Measurements from ENCODE around the gene TFDP2.
"Not testable (repeated sequence)": the region's sequence is repeated elsewhere in the genome, so short reads cannot be mapped to it uniquely, and the experiment has no call there.

The TFDP2 gene

DNA sequence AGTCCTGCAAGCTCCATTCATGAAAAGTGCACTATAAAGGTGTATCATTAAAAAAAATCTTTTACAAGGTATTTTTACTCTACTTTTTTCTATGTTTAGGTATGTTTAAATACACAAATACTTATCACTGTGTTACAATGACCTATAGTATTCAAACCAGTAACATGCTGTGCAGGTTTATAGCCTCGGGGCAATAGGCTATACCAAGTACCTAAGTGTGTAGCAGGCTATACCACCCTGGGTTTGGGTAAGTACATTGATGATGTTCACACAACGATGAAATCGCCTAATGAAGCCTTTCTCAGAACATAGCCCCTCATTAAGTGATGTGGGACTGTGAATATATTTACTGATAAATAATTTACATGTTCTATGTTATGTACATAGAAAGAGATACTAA is 168.3 kb downstream of the TFDP2 start:
- no peak overlapping the region for H3K4me3 ChIP-seq (ENCODE audit: low read depth, low read length)
- H3K36me3 ChIP-seq (ENCODE audit: control insufficient read depth, insufficient read depth, low read length) = no peaks in the 10 kb centered on the region
- H3K4me2 ChIP-seq (ENCODE audit: low read length) = no peak overlapping the region
- no peak overlapping the region for H3K27ac ChIP-seq
- no peaks in the 10 kb centered on the region for H3K9me3 ChIP-seq (ENCODE audit: control insufficient read depth, low read length)
- TF ChIP-seq, protein P1, sequence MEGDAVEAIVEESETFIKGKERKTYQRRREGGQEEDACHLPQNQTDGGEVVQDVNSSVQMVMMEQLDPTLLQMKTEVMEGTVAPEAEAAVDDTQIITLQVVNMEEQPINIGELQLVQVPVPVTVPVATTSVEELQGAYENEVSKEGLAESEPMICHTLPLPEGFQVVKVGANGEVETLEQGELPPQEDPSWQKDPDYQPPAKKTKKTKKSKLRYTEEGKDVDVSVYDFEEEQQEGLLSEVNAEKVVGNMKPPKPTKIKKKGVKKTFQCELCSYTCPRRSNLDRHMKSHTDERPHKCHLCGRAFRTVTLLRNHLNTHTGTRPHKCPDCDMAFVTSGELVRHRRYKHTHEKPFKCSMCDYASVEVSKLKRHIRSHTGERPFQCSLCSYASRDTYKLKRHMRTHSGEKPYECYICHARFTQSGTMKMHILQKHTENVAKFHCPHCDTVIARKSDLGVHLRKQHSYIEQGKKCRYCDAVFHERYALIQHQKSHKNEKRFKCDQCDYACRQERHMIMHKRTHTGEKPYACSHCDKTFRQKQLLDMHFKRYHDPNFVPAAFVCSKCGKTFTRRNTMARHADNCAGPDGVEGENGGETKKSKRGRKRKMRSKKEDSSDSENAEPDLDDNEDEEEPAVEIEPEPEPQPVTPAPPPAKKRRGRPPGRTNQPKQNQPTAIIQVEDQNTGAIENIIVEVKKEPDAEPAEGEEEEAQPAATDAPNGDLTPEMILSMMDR (IDR thresholded peaks at IDR 0.05) = no peak
- no peaks in the 10 kb centered on the region for H3K27me3 ChIP-seq (ENCODE audit: control insufficient read depth, insufficient read depth, low read length)
- no peak overlapping the region for H2AFZ ChIP-seq
- no peaks in the 10 kb centered on the region for H3K79me2 ChIP-seq
- H3K4me1 ChIP-seq = no peaks in the 10 kb centered on the region
- H3K9ac ChIP-seq = no peak overlapping the region

DNA sequence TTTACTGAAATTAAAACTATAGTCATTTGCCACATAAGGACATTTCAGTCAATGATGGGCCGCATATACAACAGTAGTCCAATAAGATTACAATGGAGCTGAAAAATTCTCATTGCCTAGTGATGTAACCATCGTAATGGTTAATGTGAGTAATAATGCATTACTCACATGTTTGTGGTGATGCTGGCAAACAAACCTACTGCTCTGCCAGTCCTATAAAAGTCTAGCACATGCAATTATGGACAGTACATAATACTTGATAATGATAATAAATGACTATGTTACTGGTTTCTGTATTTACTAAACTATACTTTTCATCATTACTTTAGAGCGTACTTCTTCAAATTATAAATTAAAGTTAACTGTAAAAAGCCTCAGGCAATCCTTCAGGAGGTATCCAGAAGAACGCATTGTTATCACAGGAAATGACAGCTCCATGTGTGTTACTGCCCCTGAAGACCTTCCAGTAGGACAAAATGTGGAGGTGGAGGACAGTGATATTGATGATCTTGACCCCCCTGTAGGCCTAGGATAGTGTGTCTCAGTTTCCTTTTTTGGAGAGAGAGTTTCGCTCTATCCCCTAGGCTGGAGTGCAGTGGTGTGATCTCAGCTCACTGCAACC is 170.2 kb downstream of the TFDP2 start:
- Histone ChIP-seq H3K27me3 (ENCODE audit: control insufficient read depth, insufficient read depth, low read length) (no peaks in the 10 kb centered on the region), H3K4me3 (ENCODE audit: low read depth, low read length) (no peak overlapping the region), H3K79me2 (no peaks in the 10 kb centered on the region), H3K27ac (no peak overlapping the region), H3K4me2 (ENCODE audit: low read length) (no peak overlapping the region), H3K4me1 (no peaks in the 10 kb centered on the region), H2AFZ (no peak overlapping the region), H3K36me3 (ENCODE audit: control insufficient read depth, insufficient read depth, low read length) (no peaks in the 10 kb centered on the region), H3K9ac (no peak overlapping the region), H3K9me3 (ENCODE audit: control insufficient read depth, low read length) (no peaks in the 10 kb centered on the region)
- TF ChIP-seq, protein P1 (IDR thresholded peaks at IDR 0.05) = no peak

- H3K9ac ChIP-seq; H3K9me3 ChIP-seq (ENCODE audit: control insufficient read depth, low read length); H3K4me3 ChIP-seq (ENCODE audit: low read depth, low read length); H3K27ac ChIP-seq; H3K4me1 ChIP-seq; H3K4me2 ChIP-seq (ENCODE audit: low read length); H2AFZ ChIP-seq; H3K27me3 ChIP-seq (ENCODE audit: control insufficient read depth, insufficient read depth, low read length); H3K79me2 ChIP-seq; H3K36me3 ChIP-seq (ENCODE audit: control insufficient read depth, insufficient read depth, low read length): not testable (repeated sequence)
Measured at GRCh38 chr3:141974777-141975176, 174.6 kb downstream of the TFDP2 start.

DNA sequence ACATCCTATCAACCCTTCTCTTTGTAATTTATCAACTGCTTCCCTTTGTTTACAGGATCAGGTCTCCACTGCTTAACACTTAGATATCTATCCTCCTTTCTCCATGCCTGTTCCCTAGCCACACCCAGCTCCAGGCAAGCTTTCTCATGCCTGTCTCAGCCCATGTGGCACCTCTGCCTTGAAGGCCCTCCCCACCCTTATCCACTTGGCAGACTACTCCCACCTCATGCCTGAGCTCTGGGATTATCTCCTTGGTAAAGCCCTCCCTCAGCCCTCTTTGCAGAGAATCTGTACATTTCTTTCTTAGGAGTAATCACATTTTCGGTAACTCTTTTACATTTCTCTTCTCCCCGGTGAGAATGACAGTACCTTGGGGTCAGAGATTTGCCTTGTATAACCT is 176.9 kb downstream of the TFDP2 start:
- no peak overlapping the region for H2AFZ ChIP-seq
- no peak overlapping the region for H3K9ac ChIP-seq
- no peak overlapping the region for H3K27ac ChIP-seq
- no peaks in the 10 kb centered on the region for H3K27me3 ChIP-seq (ENCODE audit: control insufficient read depth, insufficient read depth, low read length)
- no peaks in the 10 kb centered on the region for H3K9me3 ChIP-seq (ENCODE audit: control insufficient read depth, low read length)
- no peaks in the 10 kb centered on the region for H3K36me3 ChIP-seq (ENCODE audit: control insufficient read depth, insufficient read depth, low read length)
- TF ChIP-seq, protein P1 (IDR thresholded peaks at IDR 0.05) = no peak
- no peaks in the 10 kb centered on the region for H3K79me2 ChIP-seq
- H3K4me1 ChIP-seq = no peaks in the 10 kb centered on the region
- H3K4me3 ChIP-seq (ENCODE audit: low read depth, low read length) = no peak overlapping the region
- no peak overlapping the region for H3K4me2 ChIP-seq (ENCODE audit: low read length)

GRCh38 chr3:141971571-141971970 is 177.8 kb downstream of the TFDP2 start:
- no peaks in the 10 kb centered on the region for H3K36me3 ChIP-seq (ENCODE audit: control insufficient read depth, insufficient read depth, low read length)
- no peak overlapping the region for H2AFZ ChIP-seq
- no peak overlapping the region for H3K9ac ChIP-seq
- no peak overlapping the region for H3K4me3 ChIP-seq (ENCODE audit: low read depth, low read length)
- H3K27me3 ChIP-seq (ENCODE audit: control insufficient read depth, insufficient read depth, low read length) = no peaks in the 10 kb centered on the region
- TF ChIP-seq, protein P1 (IDR thresholded peaks at IDR 0.05) = no peak
- no peaks in the 10 kb centered on the region for H3K9me3 ChIP-seq (ENCODE audit: control insufficient read depth, low read length)
- no peaks in the 10 kb centered on the region for H3K79me2 ChIP-seq
- H3K4me2 ChIP-seq (ENCODE audit: low read length) = no peak overlapping the region
- no peak overlapping the region for H3K27ac ChIP-seq
- H3K4me1 ChIP-seq = no peaks in the 10 kb centered on the region

Data from parathyroid adenoma (tissue), 2 donors.